ENCODE data around the gene LIPC. TPM values are rescaled to one million over a fixed set of nuclear protein-coding genes. Genes with fewer than 3 reads are reported as not detected.

LIPC gene
- total and polyA plus RNA-seq, 2 donors (not counting 3 experiments of a cell fraction or from before 2014, with no cell fraction given) = not detected

- ChIA-PET POLR2A (no interaction called here), CTCF (interaction anchor here (1.1 kb wide), 2 partner anchors 17 to 72 kb away, joined by 3 read pairs; no protein-coding TSS in a partner anchor)
- peak overlapping the region; percentile 14 for H3K27ac ChIP-seq (ENCODE audit: insufficient read depth, low read depth, low read length)
- no peaks in the 10 kb centered on the region for H3K9me1 ChIP-seq (replicated peaks; ENCODE audit: control insufficient read depth, extremely low read depth, insufficient read depth, low read length)
- no peak overlapping the region for H3K4me3 ChIP-seq (replicated peaks in 1 of 3; ENCODE audit: insufficient read depth in 1 of 3, low read depth in 1 of 3, low read length in 3 of 3)
- BruUV-seq (replicated peaks) = no TSS peak
- peaks cover 30% of the 10 kb centered on the region for H3K4me1 ChIP-seq (ENCODE audit: control insufficient read depth, extremely low read depth, insufficient read depth, low read length)
- H3K27me3 ChIP-seq (ENCODE audit: control insufficient read depth in 2 of 2, insufficient read depth in 2 of 2, low read length in 2 of 2) = no peaks in the 10 kb centered on the region
- no peak overlapping the region for H3K4me2 ChIP-seq (ENCODE audit: insufficient read depth, low read length)
- no peak overlapping the region for H3K9ac ChIP-seq (replicated peaks; ENCODE audit: extremely low read depth, insufficient read depth, low read length)
- H4K20me1 ChIP-seq (replicated peaks; ENCODE audit: control insufficient read depth, extremely low read depth, insufficient read depth, low read length) = no peaks in the 10 kb centered on the region
- TF ChIP-seq, protein P1, sequence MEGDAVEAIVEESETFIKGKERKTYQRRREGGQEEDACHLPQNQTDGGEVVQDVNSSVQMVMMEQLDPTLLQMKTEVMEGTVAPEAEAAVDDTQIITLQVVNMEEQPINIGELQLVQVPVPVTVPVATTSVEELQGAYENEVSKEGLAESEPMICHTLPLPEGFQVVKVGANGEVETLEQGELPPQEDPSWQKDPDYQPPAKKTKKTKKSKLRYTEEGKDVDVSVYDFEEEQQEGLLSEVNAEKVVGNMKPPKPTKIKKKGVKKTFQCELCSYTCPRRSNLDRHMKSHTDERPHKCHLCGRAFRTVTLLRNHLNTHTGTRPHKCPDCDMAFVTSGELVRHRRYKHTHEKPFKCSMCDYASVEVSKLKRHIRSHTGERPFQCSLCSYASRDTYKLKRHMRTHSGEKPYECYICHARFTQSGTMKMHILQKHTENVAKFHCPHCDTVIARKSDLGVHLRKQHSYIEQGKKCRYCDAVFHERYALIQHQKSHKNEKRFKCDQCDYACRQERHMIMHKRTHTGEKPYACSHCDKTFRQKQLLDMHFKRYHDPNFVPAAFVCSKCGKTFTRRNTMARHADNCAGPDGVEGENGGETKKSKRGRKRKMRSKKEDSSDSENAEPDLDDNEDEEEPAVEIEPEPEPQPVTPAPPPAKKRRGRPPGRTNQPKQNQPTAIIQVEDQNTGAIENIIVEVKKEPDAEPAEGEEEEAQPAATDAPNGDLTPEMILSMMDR (IDR thresholded peaks at IDR 0.05; ENCODE audit: extremely low read depth in 1 of 2, insufficient read depth in 1 of 2, low read depth in 1 of 2, low read length in 2 of 2) = no peak
- TF ChIP-seq POLR2AphosphoS5 (IDR thresholded peaks at IDR 0.05; ENCODE audit: insufficient read depth, low read depth, low read length) (no peak), POLR2A (IDR thresholded peaks at IDR 0.05; ENCODE audit: low read depth, low read length) (no peak), MYC (IDR thresholded peaks at IDR 0.05; ENCODE audit: low read depth, low read length) (no peak), FOS (IDR thresholded peaks at IDR 0.05; ENCODE audit: borderline replicate concordance, insufficient read depth, low read length) (no peak), MAX (IDR thresholded peaks at IDR 0.05; ENCODE audit: insufficient read depth, insufficient read length) (no peak), EZH2 (IDR thresholded peaks at IDR 0.05; ENCODE audit: borderline replicate concordance, low read depth, low read length, severe bottlenecking) (no peak), JUN (IDR thresholded peaks at IDR 0.05; ENCODE audit: borderline replicate concordance, insufficient read depth, insufficient read length, low read depth) (no peak), GATA2 (IDR thresholded peaks at IDR 0.05; ENCODE audit: insufficient read depth, insufficient read length, low read depth, low read length) (no peak)
- no peak for DNase-seq (ENCODE audit: low read depth, low spot score)
- no peak for FAIRE-seq
- no peak overlapping the region for H2AFZ ChIP-seq (ENCODE audit: low read depth, low read length)
- no peaks in the 10 kb centered on the region for H3K9me3 ChIP-seq (replicated peaks; ENCODE audit: control insufficient read depth, insufficient read depth, low read length)
- no peaks in the 10 kb centered on the region for H3K79me2 ChIP-seq (ENCODE audit: control insufficient read depth, insufficient read depth, low read length)
- dilution Hi-C loops (cut with MboI; ENCODE audit: extremely low pct_ligation_motif_present, low sequenced_read_pairs) = no loop called here
- intact Hi-C loops (cut with micrococcal nuclease) = no loop called here
- no peaks in the 10 kb centered on the region for H3K36me3 ChIP-seq (ENCODE audit: control insufficient read depth in 2 of 2, extremely low read depth in 1 of 2, insufficient read depth in 2 of 2, low read length in 2 of 2)
These were observed 43.0 kb downstream of the LIPC start for GRCh38 chr15:58474741-58475323.

All from endothelial cell of umbilical vein (primary cell).